Stimulated activated CD8-positive, alpha-beta memory T cell treated with anti-CD3 and anti-CD28 coated beads, Interleukin-4, amount 100 ng/mL, for 24 hours (primary cell): ENCODE data around the gene PRKCB.

Experiments
- DNase-seq: peaks from one replicate; pipeline ENCODE4 v3.0.0-alpha.2; 2020; ENCODE audit warnings: low read depth

PRKCB gene

GRCh38 chr16:23835390-23836077 is at the start of gene PRKCB:
Gene PRKCB, plus strand, starts transcription at chr16:23835983.
- DNase-seq = peak; percentile 85

- DNase-seq = no peak
Observed at GRCh38 chr16:23786964-23787561, 48.7 kb upstream of the PRKCB start.

- no peak for DNase-seq
Observed at GRCh38 chr16:23788685-23789084, 47.1 kb upstream of the PRKCB start.

GRCh38 chr16:23795378-23795777 is 40.4 kb upstream of the PRKCB start:
- DNase-seq = no peak

GRCh38 chr16:23796941-23797340 is 38.8 kb upstream of the PRKCB start:
- no peak for DNase-seq

GRCh38 chr16:23801378-23801777 is 34.4 kb upstream of the PRKCB start:
- peak; percentile 69 for DNase-seq

GRCh38 chr16:23802776-23803175 is 33.0 kb upstream of the PRKCB start:
- no peak for DNase-seq

- peak; percentile 56 for DNase-seq
Observed at GRCh38 chr16:23803591-23804123, 32.1 kb upstream of the PRKCB start.

- DNase-seq = no peak
Observed at GRCh38 chr16:23807028-23807427, 28.8 kb upstream of the PRKCB start.

GRCh38 chr16:23821467-23821866 is 14.3 kb upstream of the PRKCB start:
- DNase-seq = no peak

GRCh38 chr16:23821875-23822688 is 13.7 kb upstream of the PRKCB start:
- DNase-seq = no peak

GRCh38 chr16:23823475-23824384 is 12.1 kb upstream of the PRKCB start:
- no peak for DNase-seq

GRCh38 chr16:23824909-23825308 is 10.9 kb upstream of the PRKCB start:
- DNase-seq = no peak

GRCh38 chr16:23826528-23827045 is 9.2 kb upstream of the PRKCB start:
- DNase-seq = no peak

GRCh38 chr16:23827057-23827456 is 8.7 kb upstream of the PRKCB start:
- DNase-seq = no peak

- no peak for DNase-seq
Observed at GRCh38 chr16:23829454-23829853, 6.3 kb upstream of the PRKCB start.

- no peak for DNase-seq
Observed at GRCh38 chr16:23830276-23830675, 5.5 kb upstream of the PRKCB start.

GRCh38 chr16:23832882-23833281 is 2.9 kb upstream of the PRKCB start:
- no peak for DNase-seq

GRCh38 chr16:23833504-23833903 is 2.3 kb upstream of the PRKCB start:
- DNase-seq = no peak

GRCh38 chr16:23833960-23834685 is 1.7 kb upstream of the PRKCB start:
- DNase-seq = no peak

GRCh38 chr16:23836078-23836403 is 258 bp downstream of the PRKCB start:
- DNase-seq = no peak
